Glutamatergic neuron (in vitro differentiated cells): Measurements from ENCODE around the gene COX18. TPM values are rescaled to one million over a fixed set of nuclear protein-coding genes. Genes with fewer than 3 reads are reported as not detected.

ENCODE experiments used
- DNase-seq: peaks from one replicate; pipeline ENCODE4 v3.0.0; 2022
- H3K27ac Mint-ChIP-seq: one replicate; pipeline ENCODE4 v1.8.0; 2020; ENCODE audit warnings: mild to moderate bottlenecking, mixed read lengths, inconsistent platforms; ENCODE audit not compliant: unreplicated experiment
- H3K27me3 Mint-ChIP-seq: one replicate; pipeline ENCODE4 v1.8.0; 2020; ENCODE audit warnings: mild to moderate bottlenecking, moderate library complexity, mixed read lengths, inconsistent platforms; ENCODE audit not compliant: unreplicated experiment
- H3K36me3 Mint-ChIP-seq: one replicate; pipeline ENCODE4 v1.8.0; 2020; ENCODE audit warnings: mild to moderate bottlenecking, mixed read lengths, inconsistent platforms; ENCODE audit not compliant: unreplicated experiment
- H3K4me1 Mint-ChIP-seq: one replicate; pipeline ENCODE4 v1.8.0; 2020; ENCODE audit warnings: mild to moderate bottlenecking, low read depth, mixed read lengths, inconsistent platforms; ENCODE audit not compliant: unreplicated experiment
- H3K4me3 Mint-ChIP-seq: one replicate; pipeline ENCODE4 v1.8.0; 2020; ENCODE audit warnings: mild to moderate bottlenecking, mixed read lengths, inconsistent platforms; ENCODE audit not compliant: unreplicated experiment
- H3K9me3 Mint-ChIP-seq: one replicate; pipeline ENCODE4 v1.8.0; 2020; ENCODE audit warnings: mild to moderate bottlenecking, moderate library complexity, mixed read lengths, inconsistent platforms; ENCODE audit not compliant: unreplicated experiment
- total RNA-seq: library from RNA; stranded (reverse); fragmentation: NEBNext Ultra II Directional; extraction: Animal tissue kit (Norgen Biotek cat#: 25700); gene quantifications from one replicate; pipeline ENCODE4 v1.2.1, GENCODE V29; 2021; ENCODE audit not compliant: unreplicated experiment
- TF ChIP-seq, protein P1 (sequence below): fragments of 200-600 bp; sonication (generic); IDR thresholded peaks from one replicate; pipeline ENCODE4 v1.5.0; 2021; ENCODE audit not compliant: partially characterized antibody, unreplicated experiment

COX18 gene
- total RNA-seq, 1 donor from 2014 or later: 20.2 TPM

DNA sequence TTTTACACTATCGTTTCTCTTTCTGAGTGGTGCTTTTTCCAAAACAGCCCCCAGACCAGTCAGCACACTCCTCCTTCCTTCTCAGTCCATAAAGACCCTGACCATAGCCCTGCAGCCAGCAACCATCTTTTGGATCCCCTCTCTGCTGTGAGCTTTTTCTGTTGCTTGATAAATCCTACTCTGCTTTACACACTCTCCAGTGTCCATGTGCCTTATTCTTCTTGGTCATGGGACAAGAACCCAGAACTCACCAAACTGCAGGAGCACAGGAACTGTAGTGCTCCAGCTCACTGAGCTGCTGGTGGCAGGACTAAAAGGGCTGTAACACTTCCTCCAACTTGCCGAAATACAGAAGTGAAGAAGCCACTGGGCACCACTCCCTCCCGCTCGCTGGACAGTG is 32.5 kb downstream of the COX18 start:
- H3K27me3 Mint-ChIP-seq: peaks cover 4% of the 10 kb centered on the region
- H3K4me3 Mint-ChIP-seq: no peak overlapping the region
- H3K4me1 Mint-ChIP-seq: no peaks in the 10 kb centered on the region
- TF ChIP-seq, protein P1, sequence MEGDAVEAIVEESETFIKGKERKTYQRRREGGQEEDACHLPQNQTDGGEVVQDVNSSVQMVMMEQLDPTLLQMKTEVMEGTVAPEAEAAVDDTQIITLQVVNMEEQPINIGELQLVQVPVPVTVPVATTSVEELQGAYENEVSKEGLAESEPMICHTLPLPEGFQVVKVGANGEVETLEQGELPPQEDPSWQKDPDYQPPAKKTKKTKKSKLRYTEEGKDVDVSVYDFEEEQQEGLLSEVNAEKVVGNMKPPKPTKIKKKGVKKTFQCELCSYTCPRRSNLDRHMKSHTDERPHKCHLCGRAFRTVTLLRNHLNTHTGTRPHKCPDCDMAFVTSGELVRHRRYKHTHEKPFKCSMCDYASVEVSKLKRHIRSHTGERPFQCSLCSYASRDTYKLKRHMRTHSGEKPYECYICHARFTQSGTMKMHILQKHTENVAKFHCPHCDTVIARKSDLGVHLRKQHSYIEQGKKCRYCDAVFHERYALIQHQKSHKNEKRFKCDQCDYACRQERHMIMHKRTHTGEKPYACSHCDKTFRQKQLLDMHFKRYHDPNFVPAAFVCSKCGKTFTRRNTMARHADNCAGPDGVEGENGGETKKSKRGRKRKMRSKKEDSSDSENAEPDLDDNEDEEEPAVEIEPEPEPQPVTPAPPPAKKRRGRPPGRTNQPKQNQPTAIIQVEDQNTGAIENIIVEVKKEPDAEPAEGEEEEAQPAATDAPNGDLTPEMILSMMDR: no peak
- DNase-seq: no peak
- H3K27ac Mint-ChIP-seq: no peak overlapping the region
- H3K9me3 Mint-ChIP-seq: no peaks in the 10 kb centered on the region
- H3K36me3 Mint-ChIP-seq: peaks cover 13% of the 10 kb centered on the region

DNA sequence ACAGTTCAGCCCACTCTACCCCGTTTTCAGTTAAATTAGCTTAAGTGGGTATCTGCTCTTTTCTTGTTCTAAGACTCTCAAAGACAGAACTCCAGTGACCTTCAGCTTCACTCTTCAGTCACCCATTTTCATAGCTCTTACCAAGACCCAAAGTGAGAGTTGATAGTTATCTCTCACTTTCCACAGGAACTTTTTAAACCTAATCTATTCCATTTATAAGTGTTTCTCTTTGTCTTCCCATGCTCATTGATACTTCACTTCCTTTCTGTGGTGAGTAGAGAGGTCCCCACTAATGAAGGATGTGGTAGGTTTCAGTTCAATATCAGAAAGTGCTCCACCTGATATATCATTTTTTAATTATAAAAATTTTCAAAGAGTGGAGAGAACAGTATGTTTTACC is 33.4 kb downstream of the COX18 start:
- no peaks in the 10 kb centered on the region for H3K4me1 Mint-ChIP-seq
- TF ChIP-seq, protein P1: no peak
- H3K9me3 Mint-ChIP-seq: no peaks in the 10 kb centered on the region
- peaks cover 4% of the 10 kb centered on the region for H3K27me3 Mint-ChIP-seq
- H3K36me3 Mint-ChIP-seq: peaks cover 13% of the 10 kb centered on the region
- DNase-seq: no peak
- no peak overlapping the region for H3K27ac Mint-ChIP-seq
- H3K4me3 Mint-ChIP-seq: no peak overlapping the region

DNA sequence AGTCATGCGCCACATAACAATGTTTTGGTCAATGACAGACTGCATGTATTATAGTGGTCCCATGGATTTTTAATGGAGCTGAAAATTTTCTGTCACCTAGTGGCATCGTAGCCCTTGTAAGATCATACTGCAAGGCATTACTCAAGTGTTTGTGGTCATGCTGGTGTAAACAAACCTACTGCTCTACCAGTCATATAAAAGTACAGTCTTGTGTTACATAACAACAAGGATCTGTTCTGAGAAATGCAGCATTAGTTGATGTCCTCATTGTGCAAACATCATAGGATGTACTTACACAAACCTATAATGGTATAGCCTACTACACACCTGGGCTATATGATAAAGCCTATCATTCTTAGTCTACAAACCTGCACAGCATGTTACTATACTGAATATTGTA is 34.6 kb downstream of the COX18 start:
- no peaks in the 10 kb centered on the region for H3K4me1 Mint-ChIP-seq
- H3K27me3 Mint-ChIP-seq: peaks cover 4% of the 10 kb centered on the region
- TF ChIP-seq, protein P1: no peak
- no peaks in the 10 kb centered on the region for H3K9me3 Mint-ChIP-seq
- H3K27ac Mint-ChIP-seq: no peak overlapping the region
- no peak overlapping the region for H3K4me3 Mint-ChIP-seq
- H3K36me3 Mint-ChIP-seq: peaks cover 13% of the 10 kb centered on the region
- no peak for DNase-seq

DNA sequence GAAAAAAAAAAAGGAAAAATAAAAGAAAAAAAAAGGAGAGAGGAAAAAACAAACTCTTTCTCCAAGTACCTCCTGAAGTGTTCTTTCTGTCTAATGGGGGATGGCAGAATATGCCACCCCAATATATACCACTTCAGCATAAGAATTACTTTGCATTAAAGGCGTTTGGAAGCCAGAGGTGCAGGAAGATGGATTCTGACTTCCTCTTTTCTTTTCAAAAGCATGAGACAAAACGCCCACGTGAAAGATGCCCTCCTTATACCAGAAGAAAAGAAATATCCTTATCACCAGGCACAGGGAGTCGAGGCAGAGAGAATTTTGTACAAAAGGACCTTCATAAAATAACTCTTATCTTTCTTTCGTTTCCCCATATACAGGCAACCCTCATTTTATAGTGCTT is 40.9 kb downstream of the COX18 start:
- Mint-ChIP-seq H3K36me3 (no peaks in the 10 kb centered on the region), H3K4me1 (no peaks in the 10 kb centered on the region), H3K27ac (no peak overlapping the region), H3K27me3 (peaks cover 2% of the 10 kb centered on the region), H3K4me3 (no peak overlapping the region), H3K9me3 (no peaks in the 10 kb centered on the region)
- TF ChIP-seq, protein P1: no peak
- no peak for DNase-seq

DNA sequence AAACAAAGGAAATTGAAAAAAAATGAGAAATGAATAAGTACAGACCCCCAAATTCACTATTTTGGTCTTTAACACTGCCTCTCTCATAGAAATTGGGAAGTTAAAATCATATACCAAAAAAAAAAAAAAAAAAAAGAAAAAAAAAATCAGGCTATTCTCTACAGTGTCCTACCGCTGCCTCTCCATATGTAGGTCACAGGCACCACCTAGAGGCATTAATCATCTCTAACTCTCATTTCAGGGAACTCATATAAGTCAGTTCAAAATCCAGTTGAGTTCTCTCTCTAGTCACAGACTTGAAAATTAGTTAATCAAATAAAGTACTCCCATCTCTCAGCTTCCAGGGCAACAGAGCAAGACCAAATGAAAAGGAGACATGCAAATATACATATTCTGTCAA is 47.9 kb downstream of the COX18 start:
- Mint-ChIP-seq H3K4me1 (peaks cover 4% of the 10 kb centered on the region), H3K27ac (no peak overlapping the region), H3K4me3 (no peak overlapping the region), H3K27me3 (peaks cover 2% of the 10 kb centered on the region), H3K9me3 (no peaks in the 10 kb centered on the region), H3K36me3 (no peaks in the 10 kb centered on the region)
- DNase-seq: no peak
- TF ChIP-seq, protein P1: no peak
